ENCODE results near the gene EPS15. TPM values are rescaled to one million over a fixed set of nuclear protein-coding genes. Genes with fewer than 3 reads are reported as not detected.

Gene EPS15
- total and polyA plus RNA-seq, 2 experiments from 2014 or later = 14.9 to 46.0 TPM

DNA sequence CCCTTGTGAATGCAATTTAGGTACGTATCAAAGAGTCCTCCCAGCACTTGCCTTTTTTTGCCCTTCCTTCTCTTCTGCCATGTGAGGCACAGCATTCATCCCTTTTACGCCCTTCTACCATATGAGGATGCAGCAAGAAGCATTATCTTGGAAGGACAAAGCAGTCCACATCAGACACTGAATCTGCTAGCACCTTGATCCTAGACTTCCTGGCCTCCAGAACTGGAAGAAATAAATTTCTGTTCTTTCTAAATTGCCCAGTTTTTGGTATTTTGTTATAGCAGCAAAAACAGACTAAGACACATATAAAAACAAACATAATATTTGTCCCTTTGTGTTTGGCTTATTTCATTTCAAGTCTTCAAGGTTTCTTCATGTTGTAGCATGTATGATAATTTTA is 20.1 kb downstream of the EPS15 start:
- no peaks in the 10 kb centered on the region for H3K9me2 ChIP-seq (replicated peaks; ENCODE audit: insufficient read depth)
- DNase-seq (ENCODE audit: low spot score) = no peak
- no peak overlapping the region for H3K4me2 ChIP-seq
- no peaks in the 10 kb centered on the region for H3K27me3 ChIP-seq
- no peak for TF ChIP-seq EZH2 (IDR thresholded peaks at IDR 0.05; ENCODE audit: borderline replicate concordance)
- TF ChIP-seq EZH2phosphoT487 (IDR thresholded peaks at IDR 0.05; ENCODE audit: low read depth, severe bottlenecking, unreplicated experiment) = no peak
- TF ChIP-seq, protein P1, sequence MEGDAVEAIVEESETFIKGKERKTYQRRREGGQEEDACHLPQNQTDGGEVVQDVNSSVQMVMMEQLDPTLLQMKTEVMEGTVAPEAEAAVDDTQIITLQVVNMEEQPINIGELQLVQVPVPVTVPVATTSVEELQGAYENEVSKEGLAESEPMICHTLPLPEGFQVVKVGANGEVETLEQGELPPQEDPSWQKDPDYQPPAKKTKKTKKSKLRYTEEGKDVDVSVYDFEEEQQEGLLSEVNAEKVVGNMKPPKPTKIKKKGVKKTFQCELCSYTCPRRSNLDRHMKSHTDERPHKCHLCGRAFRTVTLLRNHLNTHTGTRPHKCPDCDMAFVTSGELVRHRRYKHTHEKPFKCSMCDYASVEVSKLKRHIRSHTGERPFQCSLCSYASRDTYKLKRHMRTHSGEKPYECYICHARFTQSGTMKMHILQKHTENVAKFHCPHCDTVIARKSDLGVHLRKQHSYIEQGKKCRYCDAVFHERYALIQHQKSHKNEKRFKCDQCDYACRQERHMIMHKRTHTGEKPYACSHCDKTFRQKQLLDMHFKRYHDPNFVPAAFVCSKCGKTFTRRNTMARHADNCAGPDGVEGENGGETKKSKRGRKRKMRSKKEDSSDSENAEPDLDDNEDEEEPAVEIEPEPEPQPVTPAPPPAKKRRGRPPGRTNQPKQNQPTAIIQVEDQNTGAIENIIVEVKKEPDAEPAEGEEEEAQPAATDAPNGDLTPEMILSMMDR (IDR thresholded peaks at IDR 0.05; ENCODE audit: poor library complexity) = no peak
- H4K20me1 ChIP-seq (ENCODE audit: insufficient read depth, poor library complexity, severe bottlenecking) = peaks cover 13% of the 10 kb centered on the region
- H2AFZ ChIP-seq = no peak overlapping the region
- peaks cover 96% of the 10 kb centered on the region for H3K79me2 ChIP-seq
- H3K27ac ChIP-seq = no peak overlapping the region
- WGBS (ENCODE audit: low lambda C conversion rate, missing lambda C conversion rate) = 97% methylated on average over 2 of the region's 2 CpGs
- no peaks in the 10 kb centered on the region for H3K9me3 ChIP-seq (ENCODE audit: low read depth)
- no peaks in the 10 kb centered on the region for H3K4me1 ChIP-seq (ENCODE audit: insufficient read depth)
- no peak overlapping the region for H3K4me3 ChIP-seq
- H3K36me3 ChIP-seq (replicated peaks; ENCODE audit: insufficient read depth, low read depth) = no peaks in the 10 kb centered on the region

DNA sequence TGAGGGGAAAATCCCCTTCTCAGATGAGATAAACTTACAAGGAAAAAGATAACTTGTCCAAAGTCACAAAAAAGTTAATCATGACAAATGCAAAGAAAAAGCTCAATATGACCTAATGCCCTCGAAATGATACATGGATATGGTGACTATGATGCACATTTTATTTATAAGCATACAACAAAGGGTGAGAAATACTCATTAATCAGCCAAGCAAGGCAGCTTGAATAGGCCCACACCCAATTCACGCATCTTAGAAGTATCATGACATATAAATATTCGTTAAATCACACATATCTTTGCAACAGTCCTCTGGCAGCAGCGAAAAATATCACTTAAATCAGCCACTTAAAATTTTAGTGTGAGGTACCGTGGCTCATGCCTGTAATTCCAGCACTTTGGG is 21.7 kb downstream of the EPS15 start:
- no peaks in the 10 kb centered on the region for H3K9me2 ChIP-seq (replicated peaks; ENCODE audit: insufficient read depth)
- H3K9me3 ChIP-seq (ENCODE audit: low read depth) = no peaks in the 10 kb centered on the region
- H3K27ac ChIP-seq = no peak overlapping the region
- no peak overlapping the region for H3K4me3 ChIP-seq
- no peak for DNase-seq (ENCODE audit: low spot score)
- H2AFZ ChIP-seq = no peak overlapping the region
- WGBS (ENCODE audit: low lambda C conversion rate, missing lambda C conversion rate) = 98% methylated on average over 5 of the region's 5 CpGs
- H3K4me1 ChIP-seq (ENCODE audit: insufficient read depth) = no peaks in the 10 kb centered on the region
- H3K79me2 ChIP-seq = peaks cover 96% of the 10 kb centered on the region
- H4K20me1 ChIP-seq (ENCODE audit: insufficient read depth, poor library complexity, severe bottlenecking) = peaks cover 20% of the 10 kb centered on the region
- H3K4me2 ChIP-seq = no peak overlapping the region
- H3K27me3 ChIP-seq = no peaks in the 10 kb centered on the region
- TF ChIP-seq, protein P1 (IDR thresholded peaks at IDR 0.05; ENCODE audit: poor library complexity) = no peak
- TF ChIP-seq EZH2 (IDR thresholded peaks at IDR 0.05; ENCODE audit: borderline replicate concordance) = no peak
- no peak for TF ChIP-seq EZH2phosphoT487 (IDR thresholded peaks at IDR 0.05; ENCODE audit: low read depth, severe bottlenecking, unreplicated experiment)
- no peaks in the 10 kb centered on the region for H3K36me3 ChIP-seq (replicated peaks; ENCODE audit: insufficient read depth, low read depth)

DNA sequence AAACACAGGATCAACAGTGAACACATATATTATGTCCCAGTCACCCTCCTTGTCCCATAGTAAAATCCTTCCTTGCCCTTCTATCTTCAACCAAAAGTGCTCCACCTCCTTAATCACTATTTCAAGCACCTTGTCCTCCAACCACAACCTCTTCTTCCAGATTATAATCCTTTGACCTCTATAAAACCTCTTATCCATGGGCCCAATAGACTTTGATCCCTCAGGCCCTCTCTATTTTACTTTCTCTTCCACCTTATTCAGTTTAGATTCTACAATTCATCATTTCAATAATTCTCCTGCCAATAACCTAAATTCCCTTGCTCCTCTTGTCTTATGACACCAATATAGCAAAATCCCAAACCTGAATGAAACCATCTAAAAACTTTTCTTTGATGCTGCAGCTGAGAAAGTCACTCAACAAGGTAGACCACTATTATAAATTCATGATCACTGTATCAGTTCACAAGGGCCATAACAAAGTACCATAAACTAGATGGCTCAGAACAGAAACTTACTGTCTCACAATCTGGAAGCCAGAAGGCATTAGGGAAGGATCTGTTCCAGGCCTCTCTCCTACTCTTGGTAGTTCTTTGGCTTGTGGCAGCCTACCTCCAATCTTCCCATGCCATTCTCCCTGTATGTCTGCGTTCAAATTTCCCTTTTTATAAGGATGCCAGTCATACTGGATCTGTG is 24.8 kb downstream of the EPS15 start:
- WGBS (ENCODE audit: low lambda C conversion rate, missing lambda C conversion rate) = 100% methylated on average over 1 of the region's 1 CpG
- no peak overlapping the region for H3K27ac ChIP-seq

More for the DNA sequence above, 24.8 kb downstream of the EPS15 start:
- Histone ChIP-seq H3K4me1 (ENCODE audit: insufficient read depth) (no peaks in the 10 kb centered on the region), H4K20me1 (ENCODE audit: insufficient read depth, poor library complexity, severe bottlenecking) (peaks cover 20% of the 10 kb centered on the region), H3K9me2 (replicated peaks; ENCODE audit: insufficient read depth) (no peaks in the 10 kb centered on the region), H3K79me2 (peaks cover 93% of the 10 kb centered on the region), H3K9me3 (ENCODE audit: low read depth) (no peaks in the 10 kb centered on the region), H3K4me3 (no peak overlapping the region), H3K4me2 (no peak overlapping the region), H3K36me3 (replicated peaks; ENCODE audit: insufficient read depth, low read depth) (no peaks in the 10 kb centered on the region), H2AFZ (no peak overlapping the region), H3K27me3 (no peaks in the 10 kb centered on the region)
- TF ChIP-seq EZH2phosphoT487 (IDR thresholded peaks at IDR 0.05; ENCODE audit: low read depth, severe bottlenecking, unreplicated experiment) = no peak
- TF ChIP-seq EZH2 (IDR thresholded peaks at IDR 0.05; ENCODE audit: borderline replicate concordance) = no peak
- TF ChIP-seq, protein P1 (IDR thresholded peaks at IDR 0.05; ENCODE audit: poor library complexity) = no peak
- DNase-seq (ENCODE audit: low spot score) = no peak

All from hepatocyte (in vitro differentiated cells).